Subcutaneous adipose tissue (tissue), 4 donors: ENCODE measurements around the gene R3HDM2. TPM values are rescaled to one million over a fixed set of nuclear protein-coding genes. Genes with fewer than 3 reads are reported as not detected.

ENCODE experiments used
- CTCF ChIP-seq: fragments of 450-650 bp; IDR thresholded peaks from one replicate; pipeline ENCODE4 v1.5.1; 2016; ENCODE audit warnings: low read depth, mild to moderate bottlenecking, control low read depth, antibody characterized with exemption, moderate library complexity
- total RNA-seq, 4 donors: library from RNA; depleted of rRNA; stranded (reverse); fragments of >200 nt; gene quantifications; one replicate each; pipeline ENCODE4 v1.1.0, GENCODE V29; 2016

R3HDM2 gene
- total RNA-seq, 4 donors from 2014 or later: 48.2 to 51.2 (median 48.7) TPM

- no peak for TF ChIP-seq CTCF
Measured at GRCh38 chr12:57341275-57341990, 89.4 kb downstream of the R3HDM2 start.

DNA sequence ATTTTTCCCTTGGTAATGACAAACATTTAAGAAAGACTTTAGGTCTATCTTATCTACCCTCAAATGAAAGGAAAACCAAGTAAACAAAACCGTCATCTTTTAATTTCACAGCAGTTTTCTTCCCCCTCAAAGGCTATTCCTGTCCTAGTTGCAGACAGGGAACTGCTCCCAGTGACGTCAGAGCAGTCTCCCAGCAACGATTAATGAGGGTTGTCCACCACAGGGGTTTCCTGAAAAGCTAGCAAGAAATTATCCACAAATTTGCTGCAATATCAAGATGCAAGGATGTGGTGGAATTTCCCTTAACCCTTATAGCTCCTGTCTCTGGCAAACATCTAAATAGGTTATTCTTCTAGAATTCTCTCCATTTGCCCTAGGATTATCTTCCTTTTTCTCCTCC is 90.7 kb downstream of the R3HDM2 start:
- TF ChIP-seq CTCF: no peak

- TF ChIP-seq CTCF: no peak
Measured at GRCh38 chr12:57334219-57334618, 96.6 kb downstream of the R3HDM2 start.

- no peak for TF ChIP-seq CTCF
Measured at GRCh38 chr12:57332646-57333312, 98.1 kb downstream of the R3HDM2 start.

DNA sequence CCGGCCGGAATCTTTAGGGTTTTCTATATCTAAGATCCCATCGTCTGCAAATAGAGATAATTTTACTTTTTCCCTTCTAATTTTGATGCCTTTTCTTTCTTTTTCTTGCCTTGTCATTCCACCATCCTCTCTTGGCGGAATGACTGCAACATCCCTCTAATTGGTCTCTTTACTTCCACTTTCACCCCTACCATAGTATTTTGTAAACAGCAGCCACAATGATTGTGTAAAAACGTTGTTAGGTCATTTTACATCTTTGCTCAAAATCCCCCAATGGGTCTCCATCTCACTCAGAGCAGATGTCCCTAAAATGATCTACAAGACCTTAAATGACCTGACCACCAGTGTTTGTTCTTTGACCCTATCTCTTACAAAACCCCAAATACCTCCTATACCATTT is 99.9 kb downstream of the R3HDM2 start:
- TF ChIP-seq CTCF: no peak

DNA sequence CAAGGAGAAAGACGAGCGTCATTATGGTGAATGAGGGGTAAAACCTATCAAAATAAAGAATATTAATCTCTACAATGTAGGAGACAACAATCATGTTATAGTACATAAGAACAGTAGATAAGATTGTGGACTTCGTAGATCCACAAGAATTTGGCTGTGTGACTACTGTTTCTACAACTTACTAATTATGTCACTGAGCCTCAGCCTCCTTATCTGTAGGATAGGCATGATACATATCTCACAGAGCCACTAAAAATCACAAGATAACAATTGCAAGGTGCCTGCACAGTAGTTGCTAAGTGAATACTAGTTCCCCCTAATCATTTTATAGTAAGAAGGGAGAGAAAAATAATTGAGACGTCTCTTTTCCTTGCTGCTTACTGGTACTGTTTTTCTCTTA is 101.6 kb downstream of the R3HDM2 start:
- TF ChIP-seq CTCF: no peak

DNA sequence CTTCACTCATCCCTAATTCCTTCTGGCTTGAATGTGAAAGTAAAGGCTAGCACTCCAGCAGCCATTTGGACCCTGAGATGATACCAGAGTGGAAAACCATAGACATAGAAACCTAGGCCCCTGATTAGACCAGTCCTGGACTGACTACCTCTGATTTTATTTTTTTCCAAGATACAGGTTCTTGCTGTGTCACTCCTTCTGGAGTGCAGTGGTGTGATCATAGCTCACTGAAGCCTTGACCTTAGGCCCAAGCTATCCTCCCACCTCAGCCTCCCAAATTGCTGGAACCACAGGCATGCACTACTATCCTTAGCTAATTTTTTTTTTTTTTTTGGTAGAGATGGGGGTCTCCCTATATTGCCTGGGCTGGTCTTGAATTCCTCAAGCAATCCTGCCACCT is 105.4 kb downstream of the R3HDM2 start:
- TF ChIP-seq CTCF: no peak
